ENCODE data around the gene DGAT2L6.

DNA sequence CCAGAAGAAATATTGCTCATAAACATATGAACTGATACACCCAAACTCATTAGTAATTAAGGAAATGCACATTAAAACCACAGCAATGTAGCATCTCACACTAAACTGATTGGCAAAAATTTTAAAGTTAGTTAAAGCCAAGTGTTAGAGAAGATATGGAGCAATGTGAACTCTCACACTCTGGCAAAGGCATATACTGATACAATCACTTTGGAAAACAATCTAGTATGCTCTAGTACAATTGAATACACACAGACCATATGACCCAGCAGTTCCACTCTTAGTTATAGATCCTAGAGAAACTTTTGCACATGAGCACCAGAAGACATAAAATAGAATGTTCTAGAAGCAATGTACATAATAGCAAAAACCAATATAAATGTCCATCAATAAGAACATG lies 48.8 kb downstream of the DGAT2L6 start:
- TF ChIP-seq, protein P1, sequence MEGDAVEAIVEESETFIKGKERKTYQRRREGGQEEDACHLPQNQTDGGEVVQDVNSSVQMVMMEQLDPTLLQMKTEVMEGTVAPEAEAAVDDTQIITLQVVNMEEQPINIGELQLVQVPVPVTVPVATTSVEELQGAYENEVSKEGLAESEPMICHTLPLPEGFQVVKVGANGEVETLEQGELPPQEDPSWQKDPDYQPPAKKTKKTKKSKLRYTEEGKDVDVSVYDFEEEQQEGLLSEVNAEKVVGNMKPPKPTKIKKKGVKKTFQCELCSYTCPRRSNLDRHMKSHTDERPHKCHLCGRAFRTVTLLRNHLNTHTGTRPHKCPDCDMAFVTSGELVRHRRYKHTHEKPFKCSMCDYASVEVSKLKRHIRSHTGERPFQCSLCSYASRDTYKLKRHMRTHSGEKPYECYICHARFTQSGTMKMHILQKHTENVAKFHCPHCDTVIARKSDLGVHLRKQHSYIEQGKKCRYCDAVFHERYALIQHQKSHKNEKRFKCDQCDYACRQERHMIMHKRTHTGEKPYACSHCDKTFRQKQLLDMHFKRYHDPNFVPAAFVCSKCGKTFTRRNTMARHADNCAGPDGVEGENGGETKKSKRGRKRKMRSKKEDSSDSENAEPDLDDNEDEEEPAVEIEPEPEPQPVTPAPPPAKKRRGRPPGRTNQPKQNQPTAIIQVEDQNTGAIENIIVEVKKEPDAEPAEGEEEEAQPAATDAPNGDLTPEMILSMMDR (IDR thresholded peaks at IDR 0.05), result no peak
- no peak for TF ChIP-seq EZH2 (IDR thresholded peaks at IDR 0.05)
